Inflammatory macrophage treated with lipopolysaccharide for 1 hour (primary cell): ENCODE results near the gene EXOC3L1.

Source experiments
- DNase-seq, 2 donors: peaks; one replicate each; pipeline ENCODE4 v3.0.0-alpha.2; 2020 to 2022

Gene EXOC3L1

DNA sequence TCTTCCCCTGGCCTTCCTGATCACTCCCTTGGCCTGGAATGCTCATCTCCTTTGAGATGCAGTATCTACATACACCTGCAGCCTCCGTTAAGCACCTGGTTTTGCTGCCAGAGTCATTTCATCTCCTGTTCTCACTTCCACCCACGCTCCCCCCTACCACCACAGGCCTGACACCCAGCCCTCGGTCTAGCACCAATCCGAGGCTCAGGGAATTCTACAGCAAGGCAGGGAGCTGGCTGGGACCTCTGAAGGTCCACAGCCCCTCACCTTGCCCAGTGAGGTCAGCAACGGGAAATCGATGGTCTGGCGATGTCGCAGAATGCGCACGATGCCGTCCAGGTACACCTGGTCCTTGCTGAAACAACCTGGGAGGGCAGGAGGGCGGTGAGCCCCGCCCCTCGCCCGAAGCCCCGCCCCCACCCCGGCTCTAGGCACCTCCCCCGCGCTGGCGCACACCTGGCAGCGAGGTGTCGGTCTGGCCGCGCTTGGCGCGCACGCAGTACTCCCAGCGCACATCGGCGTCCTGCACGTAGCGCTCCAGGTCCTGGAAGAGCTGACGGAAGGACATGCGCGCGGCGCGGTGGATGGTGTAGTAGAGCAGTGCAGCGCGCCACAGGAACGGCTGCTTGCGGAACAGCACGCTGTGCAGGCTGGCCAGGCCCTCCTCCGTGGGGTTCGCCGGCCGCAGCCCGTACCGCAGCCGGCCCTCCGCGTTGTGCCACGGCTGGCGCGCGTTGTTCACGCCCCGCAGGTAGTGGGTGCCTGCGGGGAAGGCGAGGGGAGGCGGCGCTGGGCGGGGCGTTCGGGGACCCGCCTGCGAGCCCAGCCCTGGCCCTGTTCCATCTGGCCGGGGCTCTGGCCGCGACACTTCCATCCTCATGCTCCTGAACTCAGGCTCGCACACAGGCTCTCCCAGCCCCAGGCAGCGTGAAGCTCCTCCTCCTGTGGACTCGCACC, 11.9 kb downstream of the EXOC3L1 start:
- peak in 1 of 2 donors; percentile 31 for DNase-seq

- DNase-seq, result no peak
Measured at GRCh38 chr16:67176662-67177061, 13.3 kb downstream of the EXOC3L1 start.

- no peak for DNase-seq
Measured at GRCh38 chr16:67174706-67175231, 15.2 kb downstream of the EXOC3L1 start.

GRCh38 chr16:67173808-67174705, 15.9 kb downstream of the EXOC3L1 start:
- DNase-seq, result peak in 1 of 2 donors; percentile 49

GRCh38 chr16:67173323-67173722, 16.6 kb downstream of the EXOC3L1 start:
- DNase-seq, result no peak

- DNase-seq, result no peak
Measured at GRCh38 chr16:67170949-67171649, 18.8 kb downstream of the EXOC3L1 start.

DNA sequence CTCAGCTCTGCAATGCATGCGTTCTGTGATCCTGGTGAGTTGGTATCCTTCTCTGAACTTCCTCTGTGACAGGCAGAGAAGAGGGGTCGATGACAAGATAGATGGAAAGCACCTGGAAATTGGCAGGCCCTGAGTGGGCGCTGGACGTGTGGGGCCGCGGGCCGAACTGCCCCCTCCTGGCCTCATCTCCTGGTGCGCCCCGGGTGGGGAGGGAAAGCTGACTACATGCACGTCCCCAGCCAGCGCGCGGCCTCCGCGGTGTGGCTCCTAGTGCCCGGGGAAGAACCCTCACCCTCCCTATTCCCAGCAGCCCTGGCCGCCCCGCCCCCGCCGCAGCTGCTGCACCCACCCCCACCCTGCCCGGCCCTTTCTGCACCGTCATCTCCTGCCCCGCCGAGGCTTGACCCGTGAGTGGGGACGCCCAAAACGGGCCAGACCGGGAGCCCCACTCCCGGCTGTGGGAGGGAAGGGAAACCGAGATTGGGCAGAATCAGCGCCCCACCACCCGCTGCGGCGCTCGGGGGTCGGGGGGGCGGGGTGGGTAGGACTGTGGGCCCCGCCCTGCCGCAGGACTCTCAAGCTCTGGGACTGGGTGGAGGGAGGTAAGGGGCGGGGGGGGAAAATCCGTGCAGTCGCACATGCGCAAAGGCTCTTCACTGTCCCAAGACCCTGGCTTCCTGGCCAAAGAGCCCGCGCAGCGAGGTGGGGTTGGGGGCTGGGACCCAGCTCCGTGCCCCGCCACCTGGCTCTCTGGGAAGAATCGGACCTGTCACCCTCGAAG, 19.6 kb downstream of the EXOC3L1 start, which contains the start of gene NOL3:
Gene NOL3, plus strand, starts transcription at position 371 of the 781 bp plus-strand sequence.
- peak; percentile 63 to 91 for DNase-seq

- no peak for DNase-seq
Measured at GRCh38 chr16:67169642-67170167, 20.2 kb downstream of the EXOC3L1 start.

GRCh38 chr16:67169011-67169451, 20.9 kb downstream of the EXOC3L1 start:
- DNase-seq, result no peak

DNA sequence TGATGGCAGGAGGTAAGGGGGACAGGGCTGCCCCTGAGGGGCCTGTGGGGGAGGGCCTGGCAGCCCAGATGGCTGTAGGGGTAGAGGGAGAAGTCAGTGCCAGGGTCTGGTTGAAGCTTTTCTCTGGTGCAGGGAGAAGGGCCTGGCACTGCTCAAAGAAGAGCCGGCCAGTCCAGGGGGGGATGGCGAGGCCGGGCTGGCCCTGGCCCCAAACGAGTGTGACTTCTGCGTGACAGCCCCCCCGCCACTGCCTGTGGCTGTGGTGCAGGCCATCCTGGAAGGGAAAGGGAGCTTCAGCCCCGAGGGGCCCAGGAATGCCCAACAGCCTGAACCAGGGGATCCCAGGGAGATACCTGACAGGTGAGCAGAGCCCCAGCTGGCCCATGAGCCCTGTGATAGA, 22.3 kb downstream of the EXOC3L1 start:
- DNase-seq, result no peak

DNA sequence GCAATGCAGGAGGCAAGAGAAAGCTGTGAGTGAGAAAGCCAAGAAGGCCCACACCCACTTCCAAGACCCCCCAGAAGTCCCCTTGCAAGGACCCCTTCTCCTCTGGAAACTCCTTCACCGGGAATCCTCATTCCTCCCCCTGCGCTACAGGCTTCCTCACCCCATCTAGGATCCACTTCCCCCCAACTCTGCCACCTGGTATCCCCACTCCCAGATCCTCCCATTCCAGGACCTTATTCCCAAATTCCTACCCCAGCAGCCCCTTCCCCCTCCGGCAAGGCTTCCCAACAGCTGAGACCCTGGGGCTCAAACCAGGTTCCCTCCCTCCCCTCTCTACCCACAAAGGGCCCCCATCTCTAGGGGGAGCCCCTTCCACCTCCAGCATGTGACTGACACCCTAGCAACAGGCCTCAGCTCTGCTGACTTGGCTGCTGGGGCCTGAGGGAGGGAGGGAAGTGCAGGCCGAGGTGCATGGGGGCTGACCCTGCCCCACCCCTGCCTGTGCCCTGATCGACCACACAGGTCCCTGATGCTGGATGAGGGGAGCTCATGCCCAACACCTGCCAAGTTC, 23.3 kb downstream of the EXOC3L1 start:
- no peak for DNase-seq

DNA sequence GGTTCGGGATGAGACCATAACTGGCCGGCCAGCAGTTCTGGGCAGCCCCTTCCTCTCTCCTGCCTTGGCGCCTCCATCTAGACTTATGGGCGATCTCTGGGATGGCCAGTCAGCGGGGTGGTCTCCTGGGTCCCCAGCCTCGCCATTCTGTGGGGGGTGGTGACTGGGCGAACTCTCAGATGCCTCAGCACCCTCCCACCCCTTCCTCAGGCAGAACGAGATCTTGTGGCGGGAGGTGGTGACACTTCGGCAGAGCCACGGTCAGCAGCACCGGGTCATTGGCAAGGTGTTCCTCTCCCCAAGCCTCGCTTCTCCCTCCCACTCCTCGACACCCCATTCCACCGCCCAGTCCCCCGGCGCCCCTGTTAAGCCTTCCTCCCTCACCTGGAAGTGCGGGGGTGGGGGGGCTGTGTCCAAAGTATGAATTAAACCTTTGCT, 23.8 kb downstream of the EXOC3L1 start:
- no peak for DNase-seq

GRCh38 chr16:67165121-67166078, 24.5 kb downstream of the EXOC3L1 start:
- no peak for DNase-seq

DNA sequence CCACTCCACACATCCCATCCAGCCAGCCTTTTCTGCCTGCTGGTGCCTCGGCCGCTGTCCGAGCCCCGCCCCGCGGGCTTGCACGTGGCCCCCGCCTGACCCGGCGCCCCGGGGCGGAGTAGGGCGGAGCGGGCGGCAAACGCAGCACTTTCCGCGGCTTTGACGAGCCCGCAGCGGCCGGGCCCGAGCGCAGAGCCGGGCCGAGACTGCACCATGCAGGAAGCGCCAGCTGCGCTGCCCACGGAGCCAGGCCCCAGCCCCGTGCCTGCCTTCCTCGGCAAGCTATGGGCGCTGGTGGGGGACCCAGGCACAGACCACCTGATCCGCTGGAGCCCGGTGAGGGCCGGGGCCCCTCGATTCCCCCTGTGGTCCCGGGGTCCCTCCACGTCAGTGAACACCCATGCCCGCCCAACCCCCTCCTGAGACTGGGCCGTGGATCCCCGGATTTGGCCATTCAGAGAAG, 25.3 kb downstream of the EXOC3L1 start, which contains the start of gene HSF4:
Gene HSF4, plus strand, starts transcription at position 147 of the 463 bp plus-strand sequence. Its CDS starts 67 bp downstream, at position 214.
- DNase-seq, result peak in 1 of 2 donors; percentile 54

DNA sequence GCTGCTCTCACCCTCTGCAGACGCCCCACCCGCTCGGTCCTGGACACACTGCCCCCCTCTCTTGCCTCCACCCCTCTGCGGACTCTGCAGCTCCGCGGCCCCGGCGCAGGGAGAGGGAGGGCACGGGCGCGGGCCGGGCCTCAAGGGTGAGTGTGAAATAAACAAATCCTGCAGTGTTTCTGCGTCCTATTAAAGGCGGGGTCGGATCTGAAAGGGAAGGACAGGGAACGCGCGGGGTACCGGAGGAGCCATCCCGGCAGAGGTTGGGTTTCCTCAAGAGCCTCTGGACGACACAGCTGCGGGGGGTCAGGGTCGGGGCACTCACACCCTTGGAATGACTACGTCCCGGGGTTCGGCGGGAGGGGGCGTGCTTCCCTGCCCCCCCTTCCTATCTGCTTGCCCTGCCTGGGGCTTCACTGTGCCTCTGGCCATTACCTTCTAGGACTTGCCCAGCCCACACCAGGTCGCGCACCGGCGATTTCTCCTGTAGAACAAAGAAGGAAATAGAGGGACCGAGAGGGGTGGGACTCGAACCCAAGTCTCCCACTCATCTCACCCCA, 25.9 kb downstream of the EXOC3L1 start:
- DNase-seq, result no peak

- DNase-seq, result no peak
Measured at GRCh38 chr16:67163164-67163998, 26.6 kb downstream of the EXOC3L1 start.

GRCh38 chr16:67162506-67163163, 27.3 kb downstream of the EXOC3L1 start:
- DNase-seq, result peak in 1 of 2 donors; percentile 51
